ENCODE measurements around the gene DUSP1.

DUSP1 gene

GRCh38 chr5:172719211-172719610 is 51.8 kb downstream of the DUSP1 start:
- no peak for DNase-seq

GRCh38 chr5:172718527-172719114 is 52.4 kb downstream of the DUSP1 start:
- no peak for DNase-seq

Measured in NCI-H146 (cell line).